ENCODE data around the gene RASL11B.

- TF ChIP-seq GATA3 (IDR thresholded peaks at IDR 0.05; ENCODE audit: low read depth, low read length) (no peak), GATA2 (IDR thresholded peaks at IDR 0.05; ENCODE audit: low read depth, low read length) (no peak)
Measured at GRCh38 chr4:52883183-52883621, 21.1 kb downstream of the RASL11B start.
